Coronary artery (tissue), 2 donors: ENCODE results near the gene KREMEN2.

Source experiments
- DNase-seq: peaks from one replicate; pipeline ENCODE4 v3.0.0-alpha.2; 2017; ENCODE audit warnings: low spot score
- H3K27ac ChIP-seq, 2 donors: fragments of 200-600 bp; sonication (generic); one replicate each; pipeline ENCODE4 v1.5.1; 2016 to 2019
- H3K4me3 ChIP-seq: fragments of 200-600 bp; sonication (generic); 2 replicates; pipeline ENCODE4 v1.5.1; 2016; ENCODE audit warnings: mild to moderate bottlenecking, moderate library complexity
- CTCF ChIP-seq: fragments of 200-600 bp; sonication (generic); IDR thresholded peaks from one replicate; pipeline ENCODE4 v1.5.1; 2019; ENCODE audit warnings: antibody characterized with exemption

Gene KREMEN2

GRCh38 chr16:2981177-2981898 lies 17.3 kb downstream of the KREMEN2 start:
- no peak for DNase-seq
- TF ChIP-seq CTCF = no peak
- Histone ChIP-seq H3K4me3 (peak overlapping the region; percentile 87), H3K27ac (no peak overlapping the region)

- DNase-seq = no peak
Measured at GRCh38 chr16:2981899-2982250, 17.8 kb downstream of the KREMEN2 start.

GRCh38 chr16:2982402-2982801 lies 18.3 kb downstream of the KREMEN2 start:
- TF ChIP-seq CTCF = no peak
- DNase-seq = no peak
- Histone ChIP-seq H3K4me3 (no peak overlapping the region), H3K27ac (no peak overlapping the region)

More at GRCh38 chr16:2981899-2982250, 17.8 kb downstream of the KREMEN2 start:
- no peak for TF ChIP-seq CTCF
- Histone ChIP-seq H3K4me3 (no peak overlapping the region), H3K27ac (no peak overlapping the region)

GRCh38 chr16:2983706-2984136 lies 19.6 kb downstream of the KREMEN2 start:
- Histone ChIP-seq H3K4me3 (peak overlapping the region; percentile 36), H3K27ac (no peak overlapping the region)
- TF ChIP-seq CTCF = peak; percentile 99
- DNase-seq = peak; percentile 84

GRCh38 chr16:2985462-2985861 lies 21.4 kb downstream of the KREMEN2 start:
- Histone ChIP-seq H3K4me3 (no peak overlapping the region), H3K27ac (peak overlapping the region; percentile 0 to 68)
- no peak for TF ChIP-seq CTCF
- DNase-seq = no peak

- peak overlapping the region; percentile 0 to 68 for H3K27ac ChIP-seq
- H3K4me3 ChIP-seq = no peak overlapping the region
- TF ChIP-seq CTCF = no peak
- no peak for DNase-seq
Measured at GRCh38 chr16:2985893-2986355, 21.8 kb downstream of the KREMEN2 start.

GRCh38 chr16:2986623-2987188 lies 22.6 kb downstream of the KREMEN2 start:
- TF ChIP-seq CTCF = no peak
- Histone ChIP-seq H3K4me3 (no peak overlapping the region), H3K27ac (no peak overlapping the region)
- DNase-seq = no peak
